ENCODE data around the gene GPM6B.

The GPM6B gene

DNA sequence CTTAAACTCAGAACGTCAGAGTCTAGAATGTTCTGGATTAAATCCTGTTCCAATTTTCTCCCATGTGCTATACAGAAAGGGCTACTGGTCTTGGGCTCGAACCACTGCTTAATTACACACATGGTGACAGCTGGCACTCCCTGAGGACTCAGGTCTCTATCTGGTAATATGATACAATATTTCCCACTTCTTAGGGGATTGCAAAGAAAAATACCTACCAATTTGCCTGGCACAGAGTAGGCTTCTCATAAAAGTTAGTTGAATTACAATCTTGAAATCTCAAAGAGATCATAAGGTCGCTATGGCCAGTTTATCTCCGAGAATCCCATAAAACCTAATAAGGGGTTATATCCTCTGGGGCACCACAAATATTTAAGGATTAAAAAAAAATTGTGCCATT lies 8.6 kb downstream of the GPM6B start:
- TF ChIP-seq, protein P1, sequence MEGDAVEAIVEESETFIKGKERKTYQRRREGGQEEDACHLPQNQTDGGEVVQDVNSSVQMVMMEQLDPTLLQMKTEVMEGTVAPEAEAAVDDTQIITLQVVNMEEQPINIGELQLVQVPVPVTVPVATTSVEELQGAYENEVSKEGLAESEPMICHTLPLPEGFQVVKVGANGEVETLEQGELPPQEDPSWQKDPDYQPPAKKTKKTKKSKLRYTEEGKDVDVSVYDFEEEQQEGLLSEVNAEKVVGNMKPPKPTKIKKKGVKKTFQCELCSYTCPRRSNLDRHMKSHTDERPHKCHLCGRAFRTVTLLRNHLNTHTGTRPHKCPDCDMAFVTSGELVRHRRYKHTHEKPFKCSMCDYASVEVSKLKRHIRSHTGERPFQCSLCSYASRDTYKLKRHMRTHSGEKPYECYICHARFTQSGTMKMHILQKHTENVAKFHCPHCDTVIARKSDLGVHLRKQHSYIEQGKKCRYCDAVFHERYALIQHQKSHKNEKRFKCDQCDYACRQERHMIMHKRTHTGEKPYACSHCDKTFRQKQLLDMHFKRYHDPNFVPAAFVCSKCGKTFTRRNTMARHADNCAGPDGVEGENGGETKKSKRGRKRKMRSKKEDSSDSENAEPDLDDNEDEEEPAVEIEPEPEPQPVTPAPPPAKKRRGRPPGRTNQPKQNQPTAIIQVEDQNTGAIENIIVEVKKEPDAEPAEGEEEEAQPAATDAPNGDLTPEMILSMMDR (IDR thresholded peaks at IDR 0.05; ENCODE audit: control extremely low read depth, extremely low read depth, low read depth, missing control alignments), result no peak

DNA sequence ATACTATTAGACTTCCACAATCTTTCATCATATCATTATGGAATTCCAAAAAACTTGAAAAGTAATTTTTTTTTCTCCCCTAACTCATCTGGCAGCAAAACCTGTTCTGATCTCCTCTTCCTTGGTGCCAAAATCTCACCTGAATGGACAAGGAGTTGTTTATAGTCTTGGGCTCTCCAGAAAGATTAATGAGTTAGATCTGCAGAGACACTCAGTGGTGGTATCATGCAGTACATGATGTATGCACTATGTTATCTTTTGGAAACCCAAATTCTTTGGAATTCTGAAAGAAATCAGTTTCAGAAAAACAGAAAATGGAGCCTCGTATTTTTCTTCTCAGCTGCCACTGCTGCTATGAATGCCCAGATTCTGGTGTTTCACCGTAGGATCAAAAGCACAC lies 11.7 kb downstream of the GPM6B start:
- DNase-seq (ENCODE audit: extremely low spot score), result no peak
- POLR2A ChIA-PET, result no interaction called here
- TF ChIP-seq, protein P1 (IDR thresholded peaks at IDR 0.05; ENCODE audit: control extremely low read depth, extremely low read depth, low read depth, missing control alignments), result no peak
- CTCF ChIA-PET, result no interaction called here

More for the DNA sequence above, 8.6 kb downstream of the GPM6B start:
- POLR2A ChIA-PET, result no interaction called here
- no peak for DNase-seq (ENCODE audit: extremely low spot score)
- CTCF ChIA-PET, result no interaction called here

DNA sequence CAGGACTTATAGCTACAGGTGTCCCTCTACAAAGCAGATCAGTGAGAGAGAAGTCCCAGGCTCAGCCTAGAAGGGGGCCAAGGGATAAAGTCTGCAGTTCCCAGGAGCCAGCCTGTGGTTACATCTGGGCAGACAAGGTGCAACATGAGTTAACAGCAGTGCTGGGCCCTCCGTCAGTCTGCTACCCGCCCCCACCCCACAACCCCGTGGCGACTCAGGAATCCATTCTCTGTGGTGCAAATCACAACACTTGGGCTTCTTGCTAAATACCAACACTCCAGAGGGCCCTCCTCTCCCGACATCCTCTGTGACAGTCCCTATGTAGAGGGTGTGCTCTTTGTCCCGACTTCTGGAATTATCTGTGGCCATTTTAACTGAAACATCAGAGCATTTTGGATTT lies 13.8 kb downstream of the GPM6B start:
- ChIA-PET CTCF (no interaction called here), POLR2A (no interaction called here)
- no peak for DNase-seq (ENCODE audit: extremely low spot score)
- TF ChIP-seq, protein P1 (IDR thresholded peaks at IDR 0.05; ENCODE audit: control extremely low read depth, extremely low read depth, low read depth, missing control alignments), result no peak

DNA sequence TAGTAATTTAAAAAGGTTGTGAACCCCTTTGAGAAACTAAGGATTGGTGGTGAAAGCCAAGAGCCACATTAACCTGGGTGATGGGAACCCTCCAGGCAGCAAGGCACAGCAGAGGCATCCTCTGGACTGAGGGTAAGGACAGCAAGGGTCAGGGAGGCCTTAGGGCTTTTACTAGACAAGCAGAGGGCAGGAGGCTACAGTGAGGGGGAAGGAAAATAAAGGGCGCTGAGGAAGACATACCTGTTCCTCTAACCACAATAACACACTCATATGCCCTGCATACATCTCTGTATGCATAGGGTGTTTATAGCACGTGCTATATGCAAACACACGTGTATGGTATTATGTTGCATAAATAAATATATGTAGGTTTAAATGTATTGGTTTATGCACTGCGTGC lies 18.7 kb downstream of the GPM6B start:
- TF ChIP-seq, protein P1 (IDR thresholded peaks at IDR 0.05; ENCODE audit: control extremely low read depth, extremely low read depth, low read depth, missing control alignments), result no peak
- ChIA-PET POLR2A (no interaction called here), CTCF (interaction anchor here (1.1 kb wide), 1 partner anchor 17 kb away, joined by 3 read pairs; no protein-coding TSS in a partner anchor)
- no peak for DNase-seq (ENCODE audit: extremely low spot score)

DNA sequence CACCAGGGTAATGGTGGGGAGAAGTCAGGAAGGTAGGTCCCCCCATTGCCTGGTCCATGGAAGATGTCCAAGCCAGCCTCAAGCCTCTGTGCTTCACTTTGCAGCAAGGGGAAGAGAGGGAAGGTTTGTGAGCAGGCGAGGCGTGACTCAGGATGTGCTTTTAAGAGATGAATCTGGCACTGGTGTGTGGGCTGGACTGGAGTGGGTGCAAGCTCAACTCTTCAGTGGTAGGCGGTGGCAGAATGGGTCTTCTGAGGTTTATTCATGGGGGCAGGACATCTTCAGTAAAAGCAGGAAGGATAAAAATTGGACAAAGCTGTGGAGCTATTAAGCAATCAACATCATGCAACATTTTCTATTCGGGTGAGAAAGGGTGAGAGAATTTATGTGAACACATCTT lies 19.4 kb downstream of the GPM6B start:
- DNase-seq (ENCODE audit: extremely low spot score), result no peak
- CTCF ChIA-PET, result no interaction called here
- TF ChIP-seq, protein P1 (IDR thresholded peaks at IDR 0.05; ENCODE audit: control extremely low read depth, extremely low read depth, low read depth, missing control alignments), result no peak
- POLR2A ChIA-PET, result no interaction called here

DNA sequence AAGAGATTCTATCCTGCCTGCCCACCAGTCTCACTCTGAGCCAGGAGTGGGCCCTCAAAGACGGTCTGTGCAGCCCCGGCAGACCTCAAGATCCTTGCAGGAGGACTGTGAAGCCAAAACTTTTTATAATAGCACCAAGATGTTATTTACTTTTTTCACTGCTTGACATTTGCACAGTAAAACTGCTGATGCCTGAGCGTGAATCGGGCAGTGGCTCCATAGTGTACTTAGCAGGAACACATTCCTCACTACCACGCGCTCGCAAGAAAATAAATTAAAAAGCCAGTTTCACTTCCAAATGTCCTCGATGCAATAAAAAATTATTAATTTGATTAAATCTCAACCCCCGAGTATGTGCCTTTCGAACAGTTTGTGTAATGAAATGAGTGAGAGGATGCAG lies 22.5 kb downstream of the GPM6B start:
- POLR2A ChIA-PET, result no interaction called here
- CTCF ChIA-PET, result no interaction called here
- DNase-seq (ENCODE audit: extremely low spot score), result no peak
- TF ChIP-seq, protein P1 (IDR thresholded peaks at IDR 0.05; ENCODE audit: control extremely low read depth, extremely low read depth, low read depth, missing control alignments), result no peak

DNA sequence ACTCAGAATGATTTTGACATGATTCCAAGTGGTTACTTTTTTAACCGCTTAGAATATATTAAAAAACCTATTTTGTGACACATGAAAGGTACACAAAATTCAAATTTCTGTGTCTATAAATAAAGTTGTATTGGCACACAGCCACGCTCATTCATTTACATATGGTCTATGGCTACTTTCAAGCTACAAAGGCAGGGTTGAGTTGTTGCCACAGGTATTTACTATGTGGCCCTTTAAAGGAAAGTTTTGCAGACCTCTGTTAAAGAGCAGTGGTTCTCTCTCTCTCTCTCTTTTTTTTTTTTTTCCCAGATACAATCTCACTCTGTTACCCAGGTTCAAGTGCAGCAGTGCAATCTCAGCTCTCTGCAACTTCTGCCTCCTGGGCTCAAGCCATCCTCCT lies 23.0 kb downstream of the GPM6B start:
- CTCF ChIA-PET, result no interaction called here
- TF ChIP-seq, protein P1 (IDR thresholded peaks at IDR 0.05; ENCODE audit: control extremely low read depth, extremely low read depth, low read depth, missing control alignments), result no peak
- DNase-seq (ENCODE audit: extremely low spot score), result no peak
- POLR2A ChIA-PET, result no interaction called here
